HG03103 (cell line): Measurements from ENCODE around the gene NR2F2.
"Not testable (repeated sequence)": the region's sequence is repeated elsewhere in the genome, so short reads cannot be mapped to it uniquely, and the experiment has no call there.

Experiments
- ATAC-seq: cut with Tn5 transposase; IDR thresholded peaks from one replicate; pipeline ENCODE4 v1.9.1; 2021; ENCODE audit warnings: low read depth; ENCODE audit not compliant: unreplicated experiment

NR2F2 gene

GRCh38 chr15:96365781-96366525 lies 35.5 kb downstream of the NR2F2 start:
- no peak for ATAC-seq

GRCh38 chr15:96366526-96366877 lies 36.0 kb downstream of the NR2F2 start:
- no peak for ATAC-seq

- ATAC-seq = no peak
Measured at GRCh38 chr15:96367311-96368200, 37.1 kb downstream of the NR2F2 start.

DNA sequence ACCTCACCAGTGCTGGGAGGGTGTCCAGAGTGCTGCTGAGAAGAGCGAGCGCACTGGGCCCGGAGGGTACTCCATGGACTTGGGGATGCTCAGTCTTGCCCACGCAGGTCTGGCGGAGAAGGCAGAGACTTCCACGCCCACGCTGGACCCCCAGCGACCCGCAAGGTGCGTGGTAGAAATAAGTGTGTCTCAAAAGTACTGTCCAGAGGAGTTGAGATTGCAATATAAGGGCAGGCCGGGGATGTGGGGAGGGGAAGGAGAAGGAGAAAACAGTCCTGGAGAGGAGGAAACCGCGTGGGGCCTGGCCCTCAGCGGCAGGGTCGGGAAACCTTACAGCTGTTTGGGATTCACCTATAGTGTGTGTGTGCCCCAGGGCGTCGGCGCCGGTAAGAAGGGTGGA lies 38.9 kb downstream of the NR2F2 start:
- ATAC-seq = no peak

- ATAC-seq = no peak
Measured at GRCh38 chr15:96369825-96370621, 39.5 kb downstream of the NR2F2 start.

DNA sequence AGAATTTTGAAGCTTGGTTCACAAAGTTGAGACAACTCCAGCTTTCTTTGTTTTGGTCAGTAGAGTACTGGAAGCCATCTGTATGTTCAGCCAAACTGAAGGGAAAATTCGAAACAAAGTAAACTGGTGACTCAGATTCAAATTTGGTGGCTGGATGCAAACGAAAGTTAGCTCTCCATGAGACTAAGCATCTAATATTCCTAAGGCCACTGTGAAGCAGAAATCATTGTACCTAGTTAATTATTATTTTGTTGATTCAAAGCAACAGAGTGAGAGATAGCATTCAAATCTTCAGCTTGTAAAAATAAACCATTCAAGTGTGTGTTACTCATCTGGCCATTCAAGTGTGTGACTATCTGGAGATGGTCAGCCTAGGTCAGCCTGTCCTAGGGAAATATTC lies 42.1 kb downstream of the NR2F2 start:
- ATAC-seq = no peak

DNA sequence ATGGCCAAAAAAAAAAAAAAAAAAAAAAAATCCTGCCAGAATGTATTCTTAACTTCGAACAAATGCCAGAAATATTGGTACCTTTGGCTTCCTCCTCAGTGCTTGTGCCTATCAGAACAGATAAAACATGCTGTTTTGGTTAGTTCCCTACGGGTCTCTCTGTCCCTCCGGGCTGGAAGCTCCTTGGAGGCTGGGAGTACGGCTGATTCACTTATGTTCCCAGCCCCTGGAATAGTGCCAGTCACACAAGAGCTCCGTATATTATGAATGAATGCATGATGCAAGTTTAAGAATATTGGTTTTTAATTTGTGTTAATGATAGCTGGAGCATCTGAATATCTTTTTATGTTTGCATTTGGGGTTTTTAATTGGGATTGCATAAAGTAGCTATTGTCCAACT lies 44.0 kb downstream of the NR2F2 start:
- ATAC-seq = no peak

- not testable (repeated sequence) for ATAC-seq
Measured at GRCh38 chr15:96379592-96379991, 49.1 kb downstream of the NR2F2 start.

- no peak for ATAC-seq
Measured at GRCh38 chr15:96381463-96381862, 51.0 kb downstream of the NR2F2 start.

DNA sequence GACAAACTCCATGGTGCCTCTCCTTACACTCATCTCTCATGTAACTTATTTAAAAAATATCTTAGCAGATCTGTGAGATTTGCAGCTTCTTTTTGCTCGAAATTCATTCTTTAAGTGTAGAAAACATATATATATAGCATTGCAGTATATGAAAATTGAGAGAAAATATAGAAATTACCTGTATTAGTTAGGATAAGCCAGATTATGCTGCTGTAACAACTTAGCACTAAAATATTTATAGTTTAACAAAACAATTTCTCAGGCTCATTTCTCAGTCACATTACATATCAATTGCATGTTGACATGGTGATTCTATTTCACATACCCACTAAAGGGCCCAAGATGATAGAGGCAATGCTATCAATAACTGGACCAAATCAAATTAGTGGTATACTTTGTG lies 54.7 kb downstream of the NR2F2 start:
- no peak for ATAC-seq

DNA sequence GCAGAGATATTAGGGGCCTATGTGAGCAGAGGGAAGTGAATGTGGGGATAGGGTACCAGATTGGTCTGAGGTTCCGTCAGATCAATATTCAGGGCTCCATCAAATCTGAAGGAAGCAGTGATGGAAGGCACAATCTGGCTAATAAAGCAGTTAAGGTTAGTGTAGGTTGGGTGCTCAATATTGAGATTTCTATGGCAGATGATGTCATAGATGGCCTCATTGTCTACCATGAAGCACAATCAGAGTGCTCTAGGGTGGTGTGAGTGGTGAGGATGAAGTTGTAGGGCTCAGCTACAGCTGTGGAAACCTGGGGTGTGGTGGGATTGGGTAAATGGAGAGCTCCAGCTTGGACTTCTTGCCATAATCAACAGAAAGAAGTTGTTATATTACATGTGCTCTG lies 58.2 kb downstream of the NR2F2 start:
- ATAC-seq = no peak
